ENCODE results near the gene RNASEH2B. TPM values are rescaled to one million over a fixed set of nuclear protein-coding genes. Genes with fewer than 3 reads are reported as not detected.

RNASEH2B gene
- total RNA-seq, 3 donors from 2014 or later = 37.8 to 69.8 (median 61.6) TPM

GRCh38 chr13:50892210-50892944 is 17.2 kb upstream of the RNASEH2B start:
- no peaks in the 10 kb centered on the region for H3K27me3 ChIP-seq
- no peak overlapping the region for H3K4me3 ChIP-seq
- intact Hi-C loops (cut with DNase I; ENCODE audit: low total_unique reads) = no loop called here

GRCh38 chr13:50893211-50893852 is 16.3 kb upstream of the RNASEH2B start:
- Histone ChIP-seq H3K27me3 (no peaks in the 10 kb centered on the region), H3K4me3 (no peak overlapping the region), H3K27ac (no peak overlapping the region), H3K4me1 (no peaks in the 10 kb centered on the region), H3K36me3 (no peaks in the 10 kb centered on the region), H3K9me3 (no peaks in the 10 kb centered on the region)
- no peak for TF ChIP-seq CTCF (IDR thresholded peaks at IDR 0.05)
- no peak for TF ChIP-seq POLR2AphosphoS5 (IDR thresholded peaks at IDR 0.05)
- TF ChIP-seq POLR2A (IDR thresholded peaks at IDR 0.05) = no peak
- intact Hi-C loops (cut with DNase I; ENCODE audit: low total_unique reads) = no loop called here
- DNase-seq (ENCODE audit: low spot score in 2 of 2) = no peak

More at GRCh38 chr13:50892210-50892944, 17.2 kb upstream of the RNASEH2B start:
- Histone ChIP-seq H3K4me1 (no peaks in the 10 kb centered on the region), H3K36me3 (no peaks in the 10 kb centered on the region), H3K9me3 (no peaks in the 10 kb centered on the region), H3K27ac (no peak overlapping the region)
- no peak for DNase-seq (ENCODE audit: low spot score in 2 of 2)
- TF ChIP-seq CTCF (IDR thresholded peaks at IDR 0.05) = no peak
- TF ChIP-seq POLR2AphosphoS5 (IDR thresholded peaks at IDR 0.05) = no peak
- TF ChIP-seq POLR2A (IDR thresholded peaks at IDR 0.05) = no peak

GRCh38 chr13:50894012-50894411 is 15.6 kb upstream of the RNASEH2B start:
- Histone ChIP-seq H3K4me3 (no peak overlapping the region), H3K4me1 (no peaks in the 10 kb centered on the region), H3K9me3 (no peaks in the 10 kb centered on the region), H3K27me3 (no peaks in the 10 kb centered on the region), H3K27ac (no peak overlapping the region), H3K36me3 (no peaks in the 10 kb centered on the region)
- intact Hi-C loops (cut with DNase I; ENCODE audit: low total_unique reads) = no loop called here
- DNase-seq (ENCODE audit: low spot score in 2 of 2) = no peak
- no peak for TF ChIP-seq POLR2A (IDR thresholded peaks at IDR 0.05)

GRCh38 chr13:50894504-50894903 is 15.1 kb upstream of the RNASEH2B start:
- intact Hi-C loops (cut with DNase I; ENCODE audit: low total_unique reads) = no loop called here

GRCh38 chr13:50898338-50898737 is 11.3 kb upstream of the RNASEH2B start:
- Histone ChIP-seq H3K4me3 (no peak overlapping the region), H3K36me3 (no peaks in the 10 kb centered on the region), H3K27me3 (no peaks in the 10 kb centered on the region), H3K4me1 (no peaks in the 10 kb centered on the region), H3K27ac (no peak overlapping the region), H3K9me3 (no peaks in the 10 kb centered on the region)
- DNase-seq (ENCODE audit: low spot score in 2 of 2) = no peak
- intact Hi-C loops (cut with DNase I; ENCODE audit: low total_unique reads) = no loop called here
- TF ChIP-seq POLR2A (IDR thresholded peaks at IDR 0.05) = no peak
- TF ChIP-seq POLR2AphosphoS5 (IDR thresholded peaks at IDR 0.05) = no peak
- no peak for TF ChIP-seq CTCF (IDR thresholded peaks at IDR 0.05)

More at GRCh38 chr13:50894504-50894903, 15.1 kb upstream of the RNASEH2B start:
- Histone ChIP-seq H3K4me3 (no peak overlapping the region), H3K36me3 (no peaks in the 10 kb centered on the region), H3K27ac (no peak overlapping the region), H3K27me3 (no peaks in the 10 kb centered on the region), H3K4me1 (no peaks in the 10 kb centered on the region), H3K9me3 (no peaks in the 10 kb centered on the region)
- DNase-seq (ENCODE audit: low spot score in 2 of 2) = no peak
- no peak for TF ChIP-seq POLR2AphosphoS5 (IDR thresholded peaks at IDR 0.05)
- no peak for TF ChIP-seq CTCF (IDR thresholded peaks at IDR 0.05)
- no peak for TF ChIP-seq POLR2A (IDR thresholded peaks at IDR 0.05)

All from breast epithelium (tissue), 4 donors.